ENCODE results near the gene LHFPL2. TPM values are rescaled to one million over a fixed set of nuclear protein-coding genes. Genes with fewer than 3 reads are reported as not detected.

Gene LHFPL2
- total RNA-seq, 2 donors from 2014 or later = 30.1 to 72.6 TPM

DNA sequence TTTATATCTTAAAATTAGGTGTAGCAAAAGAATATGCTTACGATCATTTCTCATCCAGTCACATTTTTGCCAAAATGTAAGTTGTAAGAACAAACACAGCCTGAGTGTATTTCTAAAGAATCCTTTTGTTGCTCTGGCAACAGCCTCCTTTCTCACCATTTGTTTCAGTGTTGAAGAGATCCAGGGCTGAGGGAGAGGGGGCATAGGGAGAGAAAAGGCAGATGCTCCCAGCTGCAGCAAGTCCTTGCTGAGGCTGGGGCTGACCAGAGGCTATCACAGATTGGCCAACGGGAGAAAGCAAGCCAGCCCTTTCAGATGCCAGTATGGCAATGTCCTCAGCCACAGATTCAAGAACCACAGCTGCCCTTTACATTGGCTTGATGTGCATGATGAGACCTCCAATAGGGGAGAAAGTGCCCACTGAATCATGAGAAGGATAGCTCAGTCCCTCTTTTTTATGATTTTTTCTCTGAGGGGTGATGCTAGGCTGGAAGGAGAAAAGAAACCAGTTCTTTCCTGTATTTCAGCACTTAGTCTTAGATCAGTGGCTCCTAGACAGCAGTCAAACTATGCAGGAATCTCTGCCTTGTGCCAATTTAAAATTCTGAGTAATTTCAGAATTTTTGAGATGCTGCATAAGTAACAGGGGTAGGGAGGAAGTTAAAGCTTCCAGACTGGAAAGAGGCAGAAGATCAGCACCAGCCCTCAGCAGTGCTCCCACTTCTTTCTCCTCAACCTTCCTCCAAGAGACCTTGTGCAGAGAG is 142.1 kb downstream of the LHFPL2 start:
- Histone ChIP-seq H3K4me1 (ENCODE audit: control insufficient read depth in 1 of 2, low read depth in 2 of 2) (peaks cover 38 to 72% of the 10 kb centered on the region in 2 donors), H3K4me3 (peak overlapping the region; percentile 27), H3K9me3 (no peaks in the 10 kb centered on the region), H3K27ac (no peak overlapping the region), H3K27me3 (replicated peaks; ENCODE audit: insufficient read depth) (no peaks in the 10 kb centered on the region), H3K36me3 (no peaks in the 10 kb centered on the region)
- TF ChIP-seq, protein P1, sequence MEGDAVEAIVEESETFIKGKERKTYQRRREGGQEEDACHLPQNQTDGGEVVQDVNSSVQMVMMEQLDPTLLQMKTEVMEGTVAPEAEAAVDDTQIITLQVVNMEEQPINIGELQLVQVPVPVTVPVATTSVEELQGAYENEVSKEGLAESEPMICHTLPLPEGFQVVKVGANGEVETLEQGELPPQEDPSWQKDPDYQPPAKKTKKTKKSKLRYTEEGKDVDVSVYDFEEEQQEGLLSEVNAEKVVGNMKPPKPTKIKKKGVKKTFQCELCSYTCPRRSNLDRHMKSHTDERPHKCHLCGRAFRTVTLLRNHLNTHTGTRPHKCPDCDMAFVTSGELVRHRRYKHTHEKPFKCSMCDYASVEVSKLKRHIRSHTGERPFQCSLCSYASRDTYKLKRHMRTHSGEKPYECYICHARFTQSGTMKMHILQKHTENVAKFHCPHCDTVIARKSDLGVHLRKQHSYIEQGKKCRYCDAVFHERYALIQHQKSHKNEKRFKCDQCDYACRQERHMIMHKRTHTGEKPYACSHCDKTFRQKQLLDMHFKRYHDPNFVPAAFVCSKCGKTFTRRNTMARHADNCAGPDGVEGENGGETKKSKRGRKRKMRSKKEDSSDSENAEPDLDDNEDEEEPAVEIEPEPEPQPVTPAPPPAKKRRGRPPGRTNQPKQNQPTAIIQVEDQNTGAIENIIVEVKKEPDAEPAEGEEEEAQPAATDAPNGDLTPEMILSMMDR (IDR thresholded peaks at IDR 0.05) = no peak
- ATAC-seq (ENCODE audit: insufficient number of reproducible peaks, low FRiP score, low read depth) (no peak), DNase-seq (ENCODE audit: low spot score) (no peak)

DNA sequence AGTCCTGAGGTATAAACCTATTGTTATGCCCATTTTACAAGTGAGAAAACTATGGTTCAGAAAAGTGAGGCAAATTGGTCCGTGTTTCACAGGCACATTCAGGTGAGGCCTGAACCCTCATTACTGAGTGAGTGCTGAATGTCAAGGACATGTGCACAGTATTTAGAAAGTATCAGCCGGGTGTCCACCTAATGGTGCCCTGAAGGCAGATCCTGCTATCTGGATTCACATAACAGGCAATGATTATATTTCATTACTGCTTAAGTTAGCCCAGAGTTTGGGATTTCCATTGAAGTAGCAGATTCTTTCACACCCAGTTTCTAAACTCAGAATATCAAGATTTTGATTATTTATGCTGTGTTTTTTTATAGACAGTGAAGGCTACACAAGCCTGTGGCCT is 142.7 kb downstream of the LHFPL2 start:
- no peak for ATAC-seq (ENCODE audit: insufficient number of reproducible peaks, low FRiP score, low read depth)
- peaks cover 35 to 72% of the 10 kb centered on the region in 2 donors for H3K4me1 ChIP-seq (ENCODE audit: control insufficient read depth in 1 of 2, low read depth in 2 of 2)

DNA sequence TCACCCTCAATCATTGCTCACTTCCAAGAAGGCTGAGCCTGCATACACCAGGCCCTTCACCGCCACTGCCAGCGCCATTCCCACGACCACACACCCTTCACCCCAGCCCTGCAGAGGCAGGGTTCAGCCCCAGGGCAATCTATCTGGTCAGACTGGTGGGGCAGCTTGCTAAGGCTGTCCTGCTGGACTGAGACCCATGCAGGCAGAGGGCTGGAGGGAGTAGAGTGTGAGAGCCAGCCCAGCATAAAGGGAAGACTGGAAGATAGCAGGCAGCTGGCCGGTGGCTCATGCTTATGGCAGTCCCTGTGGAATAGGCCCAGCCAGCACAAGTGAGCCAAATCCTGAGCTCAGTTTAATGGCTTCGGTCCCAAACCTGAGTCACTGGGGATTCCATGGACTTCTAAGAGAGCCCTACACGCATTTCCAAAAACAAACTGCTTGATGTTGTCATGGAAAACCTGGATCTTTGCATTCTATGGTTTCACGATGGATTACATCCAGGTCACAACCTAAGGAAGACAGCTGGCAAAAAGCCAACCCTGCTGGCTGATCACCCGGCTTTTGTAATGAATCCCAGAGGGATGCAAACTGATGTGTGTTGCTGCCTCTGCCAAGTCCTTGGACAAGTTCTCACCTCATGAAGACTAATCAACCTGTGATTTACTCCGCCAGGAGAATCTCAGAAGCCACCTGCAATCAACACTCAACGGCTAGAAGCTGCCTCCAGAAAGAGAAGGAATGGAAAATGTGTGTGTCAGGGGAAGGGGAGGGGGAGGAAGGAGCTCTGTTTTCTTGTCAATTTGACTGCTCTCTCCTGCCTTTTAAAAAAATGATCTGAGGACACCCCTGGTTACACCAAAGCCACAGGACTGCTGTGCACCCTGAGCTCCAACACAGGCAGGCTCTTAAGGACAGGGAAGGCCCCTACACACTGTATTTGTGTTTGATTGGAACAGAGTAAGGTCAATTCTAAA is 143.6 kb downstream of the LHFPL2 start:
- peaks cover 35 to 68% of the 10 kb centered on the region in 2 donors for H3K4me1 ChIP-seq (ENCODE audit: control insufficient read depth in 1 of 2, low read depth in 2 of 2)
- H3K4me3 ChIP-seq = peak overlapping the region; percentile 31
- ATAC-seq (ENCODE audit: insufficient number of reproducible peaks, low FRiP score, low read depth) (peak; percentile 91), DNase-seq (ENCODE audit: low spot score) (peak; percentile 84)
- TF ChIP-seq, protein P1 (IDR thresholded peaks at IDR 0.05) = no peak
- H3K27me3 ChIP-seq (replicated peaks; ENCODE audit: insufficient read depth) = no peaks in the 10 kb centered on the region
- H3K9me3 ChIP-seq = no peaks in the 10 kb centered on the region
- no peaks in the 10 kb centered on the region for H3K36me3 ChIP-seq
- peak overlapping the region; percentile 26 to 58 for H3K27ac ChIP-seq

More for the DNA sequence above, 142.7 kb downstream of the LHFPL2 start:
- no peak overlapping the region for H3K27ac ChIP-seq
- DNase-seq (ENCODE audit: low spot score) = no peak
- no peaks in the 10 kb centered on the region for H3K27me3 ChIP-seq (replicated peaks; ENCODE audit: insufficient read depth)
- no peaks in the 10 kb centered on the region for H3K36me3 ChIP-seq
- H3K4me3 ChIP-seq = peak overlapping the region; percentile 8
- no peaks in the 10 kb centered on the region for H3K9me3 ChIP-seq
- TF ChIP-seq, protein P1 (IDR thresholded peaks at IDR 0.05) = no peak

DNA sequence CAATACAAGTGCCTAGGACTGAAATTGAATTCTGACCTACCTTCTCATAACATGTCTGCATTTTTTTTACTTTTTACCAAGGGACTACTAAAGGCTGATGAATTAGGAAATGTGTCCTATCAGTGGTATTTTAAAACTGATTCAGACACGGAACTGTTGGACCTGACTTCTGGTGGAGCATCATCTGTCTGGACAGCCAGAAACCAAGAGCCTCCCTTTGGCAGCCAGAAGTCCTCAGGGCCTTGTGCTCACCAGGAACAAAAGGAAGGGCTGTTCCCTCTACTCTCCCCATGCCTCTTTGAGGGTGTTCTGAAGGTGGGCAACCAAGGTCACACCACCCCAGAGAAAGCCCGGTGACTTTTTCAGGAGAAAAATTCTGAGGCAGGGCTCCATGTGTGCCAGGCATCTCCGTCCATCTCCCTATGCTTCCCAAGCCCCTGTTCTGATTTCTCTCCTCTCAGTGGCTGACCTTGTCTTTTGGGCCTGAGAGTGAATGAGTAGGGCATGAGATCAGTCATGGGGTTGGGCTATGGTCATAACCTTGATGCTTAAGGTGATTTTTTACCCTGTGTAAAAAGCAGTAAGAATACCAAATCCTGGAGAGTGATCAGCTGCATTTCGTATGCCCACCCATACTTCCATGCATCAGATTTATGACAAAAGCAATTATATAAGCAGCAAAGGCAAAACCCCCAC is 144.5 kb downstream of the LHFPL2 start:
- Histone ChIP-seq H3K36me3 (no peaks in the 10 kb centered on the region), H3K27me3 (replicated peaks; ENCODE audit: insufficient read depth) (no peaks in the 10 kb centered on the region), H3K9me3 (no peaks in the 10 kb centered on the region), H3K4me1 (ENCODE audit: control insufficient read depth in 1 of 2, low read depth in 2 of 2) (peaks cover 31 to 59% of the 10 kb centered on the region in 2 donors), H3K27ac (peak overlapping the region; percentile 26 to 58), H3K4me3 (peak overlapping the region; percentile 31)
- ATAC-seq (ENCODE audit: insufficient number of reproducible peaks, low FRiP score, low read depth) = no peak
- DNase-seq (ENCODE audit: low spot score) = no peak
- TF ChIP-seq, protein P1 (IDR thresholded peaks at IDR 0.05) = no peak
